Lung microvascular endothelial cell (primary cell): ENCODE measurements around the gene AGXT2. TPM values are rescaled to one million over a fixed set of nuclear protein-coding genes. Genes with fewer than 3 reads are reported as not detected.
"Not testable (repeated sequence)": the region's sequence is repeated elsewhere in the genome, so short reads cannot be mapped to it uniquely, and the experiment has no call there.

ENCODE experiments used
- DNase-seq, 2 donors: peaks; one replicate each; pipeline versions ENCODE4 v3.0.0 to v3.0.0-alpha.2; 2010; ENCODE audit warnings: low read depth in 2 of 2
- total RNA-seq: library from RNA; depleted of rRNA; stranded (reverse); fragments of >200 nt; gene quantifications from 2 replicates; pipeline ENCODE4 v1.2.1, GENCODE V29; 2014

The AGXT2 gene
- total RNA-seq, 1 donor from 2014 or later: not detected

DNA sequence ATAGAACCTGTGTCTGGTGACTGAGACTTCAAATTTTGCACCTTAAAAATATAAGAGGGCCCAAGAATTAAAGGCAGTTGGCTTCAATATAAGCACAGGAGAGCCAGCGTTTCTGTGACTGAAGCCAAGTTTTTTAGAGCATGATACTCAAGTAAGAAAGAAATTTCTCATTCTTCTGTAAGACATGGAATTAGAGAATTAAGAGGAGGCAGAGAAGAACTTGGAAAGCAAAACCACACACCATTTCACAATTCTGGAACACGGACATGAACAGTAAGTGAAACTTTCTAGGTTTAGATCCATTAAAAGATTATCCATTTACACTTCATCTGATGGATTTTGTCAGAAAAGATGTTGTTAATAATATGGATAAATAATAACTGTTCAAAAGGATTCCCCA is 8.9 kb upstream of the AGXT2 start:
- no peak for DNase-seq

DNA sequence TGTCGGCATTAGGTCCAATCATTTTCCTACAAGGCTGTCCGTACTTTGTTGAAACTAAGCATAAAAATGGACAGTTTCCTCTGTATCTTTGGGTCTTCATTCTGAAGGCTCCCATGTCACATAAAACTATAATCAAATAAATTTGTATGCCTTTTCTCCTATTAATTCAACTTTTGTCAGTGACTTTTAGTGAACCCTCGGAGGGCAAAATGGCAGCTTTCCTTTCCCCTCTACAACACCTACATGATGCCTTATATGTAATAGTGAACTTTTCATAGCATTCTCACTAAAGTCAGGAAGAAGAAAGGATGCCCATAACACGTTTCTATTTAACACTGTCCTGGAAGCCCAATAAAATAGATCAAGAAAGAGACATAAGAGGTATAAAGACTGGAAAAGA is 5.1 kb upstream of the AGXT2 start:
- DNase-seq: no peak

DNA sequence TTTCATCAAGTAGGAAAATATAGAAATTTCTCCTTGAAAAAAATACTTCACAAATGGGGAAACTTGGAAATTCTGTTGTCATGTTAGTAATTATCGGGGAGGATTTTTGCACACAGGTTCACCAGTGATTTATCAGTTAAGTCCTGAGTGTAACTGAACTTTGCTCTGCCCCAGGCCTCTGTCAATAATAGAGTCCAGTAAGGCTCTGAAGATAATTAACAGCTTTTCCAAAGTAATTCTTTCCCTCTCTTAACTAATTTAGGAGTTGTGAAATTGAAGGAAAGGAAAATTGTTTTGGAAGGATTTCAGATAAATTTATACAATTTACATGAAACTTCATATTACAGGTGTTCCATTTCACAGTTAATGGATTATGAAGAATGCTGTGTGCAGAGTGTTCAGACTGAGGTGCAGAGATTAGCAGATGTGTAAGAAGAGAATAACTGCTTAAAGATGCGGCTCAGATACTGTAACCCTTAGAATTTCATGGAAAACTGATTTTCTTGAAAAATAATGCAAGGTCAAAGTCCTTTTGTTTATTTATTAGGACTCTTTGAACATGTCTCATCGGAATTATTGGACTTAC is 2.9 kb upstream of the AGXT2 start:
- DNase-seq: no peak

DNA sequence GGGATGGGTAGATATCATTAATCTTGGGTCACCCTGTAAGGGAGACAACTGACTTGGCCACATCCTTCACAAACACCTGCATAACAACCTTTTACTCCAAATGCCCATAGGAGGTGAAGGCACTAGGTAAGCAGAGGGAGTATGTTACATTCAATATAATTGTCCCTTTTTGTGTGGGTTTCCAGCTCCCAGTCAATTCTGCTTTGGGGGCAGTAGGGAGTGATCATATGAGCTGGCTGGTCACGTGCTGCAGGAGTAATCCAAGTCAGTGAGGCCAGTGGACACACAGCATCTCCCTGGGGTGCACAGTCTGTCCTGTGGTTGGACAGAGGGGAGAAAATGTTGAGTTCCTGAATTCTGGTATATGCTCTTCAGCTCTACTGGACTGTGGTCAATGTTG is 1.2 kb upstream of the AGXT2 start:
- DNase-seq: no peak

DNA sequence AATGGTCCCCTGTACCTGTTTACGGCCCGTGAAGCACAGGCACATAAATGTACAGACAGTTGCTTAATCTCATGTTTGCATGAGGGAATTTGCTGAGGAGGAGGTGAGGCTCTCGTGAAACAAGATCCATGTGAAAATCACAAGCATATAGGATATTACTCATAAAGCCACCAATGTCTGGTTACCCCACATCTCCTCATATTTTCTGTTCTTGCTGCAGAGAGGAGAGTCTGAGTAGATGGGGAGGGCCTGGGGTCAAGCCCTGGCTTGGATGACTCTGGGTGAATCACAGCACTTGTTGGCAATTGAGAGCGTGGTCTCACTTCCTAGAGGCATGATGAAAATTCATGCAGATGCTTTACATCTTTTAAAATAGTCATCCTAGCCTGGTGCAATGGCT is 975 bp downstream of the AGXT2 start:
- peak in 1 of 2 donors; percentile 77 for DNase-seq

DNA sequence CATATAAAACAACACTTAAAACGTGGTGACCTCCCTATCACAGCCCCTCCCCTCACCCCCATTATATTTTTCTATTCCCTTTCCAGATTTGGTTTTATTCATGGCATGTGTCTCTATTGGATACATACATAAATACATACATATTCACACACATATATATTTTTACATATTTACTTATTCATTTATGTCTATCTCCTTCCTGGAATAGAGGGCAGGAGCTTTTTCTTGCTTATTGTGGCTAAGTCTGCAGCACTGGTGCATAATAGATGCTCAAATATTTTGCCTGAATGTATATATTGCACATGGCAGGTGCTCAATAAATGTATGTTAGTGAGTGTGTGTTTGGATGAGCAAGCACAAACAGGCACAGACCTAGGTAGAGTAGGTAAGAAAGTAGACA is 2.5 kb downstream of the AGXT2 start:
- DNase-seq: no peak

DNA sequence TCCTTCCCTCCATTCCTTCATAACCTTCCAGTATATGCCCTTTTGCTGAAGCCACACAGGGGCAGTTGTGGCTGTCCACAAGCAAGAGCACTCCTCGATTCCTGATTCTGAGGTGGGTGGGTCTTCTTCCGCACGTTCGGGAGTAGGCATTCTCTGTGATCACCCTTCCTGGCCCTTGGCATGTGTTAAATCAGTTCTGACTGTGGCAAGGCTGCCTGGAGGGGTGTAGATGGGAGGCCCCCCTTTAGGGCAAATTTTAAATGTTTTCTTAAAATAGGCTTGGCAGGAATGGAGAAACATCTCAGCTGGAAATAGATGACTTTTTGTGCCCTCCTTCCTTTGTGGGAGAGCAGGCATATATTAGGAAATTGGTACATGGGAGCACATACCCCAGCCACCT is 3.1 kb downstream of the AGXT2 start:
- DNase-seq: no peak

DNA sequence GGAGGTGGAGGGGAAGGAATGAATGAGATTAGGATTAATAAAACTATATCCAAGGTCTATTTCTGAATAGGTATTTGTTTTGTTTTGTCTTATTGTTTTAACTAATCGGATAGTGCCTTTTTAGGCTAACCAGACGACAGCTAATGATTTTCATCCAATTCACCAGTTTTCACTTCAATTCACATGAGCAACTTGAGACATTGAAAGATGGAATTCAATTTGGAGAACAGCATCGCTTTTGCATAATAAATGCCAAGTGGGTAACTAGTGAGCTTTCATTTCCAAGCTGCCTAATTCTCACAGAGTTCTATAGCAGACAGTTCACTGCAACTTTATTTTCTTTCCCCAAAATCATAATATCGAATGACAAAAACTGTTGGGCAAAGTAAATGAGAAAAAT is 5.0 kb downstream of the AGXT2 start:
- no peak for DNase-seq

DNA sequence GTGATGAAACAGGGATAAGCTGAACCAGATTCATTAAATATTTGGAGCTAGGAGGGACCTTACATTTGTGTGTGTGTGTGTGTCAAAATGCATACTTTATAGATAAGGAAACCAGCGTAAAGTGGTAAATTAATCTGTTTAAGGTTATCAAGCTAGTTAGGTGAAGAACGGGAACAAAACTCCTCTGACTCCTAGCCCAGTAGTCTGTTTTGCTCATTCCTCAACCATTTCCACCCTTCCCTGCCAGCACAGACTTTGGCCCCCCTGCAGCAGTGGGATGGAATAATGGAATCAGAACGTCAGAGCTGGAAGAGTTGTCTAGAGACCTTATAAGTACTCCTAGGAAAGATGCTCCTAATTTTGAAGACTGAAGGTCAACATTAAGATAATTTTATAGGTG is 6.5 kb downstream of the AGXT2 start:
- no peak for DNase-seq

DNA sequence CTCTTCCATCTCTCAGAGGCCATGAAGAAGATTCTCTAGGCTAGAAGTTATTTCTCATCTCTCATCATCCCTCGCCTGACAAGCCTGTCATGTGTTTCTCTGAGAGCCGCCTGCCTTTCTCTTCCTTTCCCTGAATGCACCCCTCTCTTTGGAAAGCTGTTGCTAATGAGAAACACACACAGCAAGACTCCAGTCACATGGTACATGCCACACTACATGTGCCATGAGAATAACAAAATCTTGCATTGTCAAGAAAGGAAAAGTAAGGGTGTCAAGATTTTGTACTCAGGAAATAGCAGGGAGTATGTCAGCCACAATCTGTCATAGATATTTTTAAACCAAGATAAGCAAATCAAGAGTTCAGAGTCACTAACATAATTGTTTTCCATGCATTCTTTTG is 8.9 kb downstream of the AGXT2 start:
- DNase-seq: no peak

DNA sequence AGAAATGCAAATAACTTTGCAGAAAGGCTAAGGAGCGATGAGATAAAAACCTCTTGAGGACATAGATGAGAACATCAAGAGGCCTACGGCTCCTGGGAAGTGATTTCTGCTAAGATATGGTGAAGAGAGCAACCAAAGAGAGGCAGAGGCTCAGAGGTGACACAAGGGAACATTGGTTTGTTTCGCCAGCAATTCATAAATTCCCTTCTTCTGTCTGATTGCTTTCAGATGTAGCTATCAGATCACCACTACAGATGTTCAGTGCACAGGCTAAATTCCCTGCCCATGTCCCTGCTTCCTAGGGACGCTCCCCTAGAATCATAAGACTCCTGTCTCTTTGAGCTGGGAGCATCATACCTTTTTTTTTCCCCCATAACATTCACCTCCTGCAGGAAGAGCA is 11.2 kb downstream of the AGXT2 start:
- DNase-seq: no peak

DNA sequence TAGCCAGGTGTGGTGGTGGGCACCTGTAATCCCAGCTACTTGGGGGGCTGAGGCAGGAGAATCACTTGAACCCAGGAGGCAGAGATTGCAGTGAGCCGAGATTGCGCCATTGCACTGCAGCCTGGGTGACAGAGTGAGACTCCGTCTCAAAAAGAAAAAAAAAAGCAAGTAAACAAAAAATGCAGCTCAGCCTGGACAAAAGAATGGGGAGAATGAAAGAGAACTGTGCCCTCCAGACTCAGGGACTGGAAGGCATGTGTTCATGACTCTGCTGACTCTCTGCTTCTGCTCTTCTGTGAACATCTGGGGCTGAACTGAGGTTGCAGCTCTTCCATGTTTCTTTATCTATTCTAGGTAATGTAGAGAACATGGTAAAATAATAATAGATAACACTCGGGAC is 11.8 kb downstream of the AGXT2 start:
- DNase-seq: not testable (repeated sequence)

DNA sequence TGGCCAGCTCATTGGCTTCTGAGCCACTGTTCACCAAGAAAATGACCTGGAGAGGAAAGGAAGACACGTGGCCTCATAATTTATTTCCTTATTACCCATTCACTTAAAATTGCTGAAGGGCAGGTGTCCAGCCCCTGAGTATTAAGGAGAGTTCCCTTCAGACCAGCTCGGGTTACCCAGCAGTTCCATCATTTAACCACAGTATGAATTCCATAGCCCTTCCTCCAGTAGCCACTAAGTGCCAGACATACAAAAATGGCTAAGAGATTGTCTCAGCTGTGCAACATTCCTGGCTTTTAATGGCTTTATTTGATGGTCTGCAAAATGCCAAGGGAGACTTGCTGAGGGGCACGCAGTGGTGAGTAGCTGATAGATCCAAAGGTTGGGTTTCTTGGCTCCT is 12.5 kb downstream of the AGXT2 start:
- DNase-seq: no peak

DNA sequence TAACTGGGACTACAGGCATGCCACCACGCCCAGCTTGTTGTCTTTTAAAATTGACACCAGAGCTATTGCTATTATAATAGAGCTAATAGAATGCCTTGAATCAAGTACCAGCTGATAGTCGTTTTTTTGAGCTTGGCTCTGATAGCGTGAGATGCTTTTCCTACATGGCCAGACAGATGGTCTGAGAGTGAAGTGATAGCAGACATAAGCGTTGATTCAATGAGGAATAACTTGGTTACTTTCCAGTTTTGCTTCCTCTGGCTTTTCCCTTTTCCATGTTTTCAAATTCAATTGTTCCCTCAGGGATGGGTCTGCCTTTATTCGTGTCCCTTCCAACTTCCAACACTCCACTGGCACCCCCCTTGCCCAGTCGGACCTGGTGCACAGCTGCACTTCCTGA is 15.4 kb downstream of the AGXT2 start:
- DNase-seq: peak in 1 of 2 donors; percentile 17

DNA sequence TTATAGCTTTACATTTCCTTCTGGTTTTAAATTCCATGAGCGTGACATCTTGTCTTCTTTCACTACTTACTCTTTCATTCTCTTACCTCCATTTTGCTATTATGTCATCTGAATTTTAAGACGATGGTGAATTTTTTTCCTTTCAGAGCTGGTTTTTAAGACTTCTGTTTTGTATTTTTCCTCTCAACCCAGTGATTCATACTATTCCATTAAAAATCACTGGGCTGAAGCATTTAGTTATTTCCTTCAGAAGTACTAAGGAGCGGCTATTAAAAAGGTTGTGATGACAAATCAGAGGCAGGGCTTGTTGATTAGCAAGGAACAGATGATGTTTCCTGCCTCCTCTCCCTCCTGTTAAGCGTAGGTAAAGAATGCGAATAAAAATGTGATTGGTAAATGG is 16.5 kb downstream of the AGXT2 start:
- DNase-seq: peak in 1 of 2 donors; percentile 52

DNA sequence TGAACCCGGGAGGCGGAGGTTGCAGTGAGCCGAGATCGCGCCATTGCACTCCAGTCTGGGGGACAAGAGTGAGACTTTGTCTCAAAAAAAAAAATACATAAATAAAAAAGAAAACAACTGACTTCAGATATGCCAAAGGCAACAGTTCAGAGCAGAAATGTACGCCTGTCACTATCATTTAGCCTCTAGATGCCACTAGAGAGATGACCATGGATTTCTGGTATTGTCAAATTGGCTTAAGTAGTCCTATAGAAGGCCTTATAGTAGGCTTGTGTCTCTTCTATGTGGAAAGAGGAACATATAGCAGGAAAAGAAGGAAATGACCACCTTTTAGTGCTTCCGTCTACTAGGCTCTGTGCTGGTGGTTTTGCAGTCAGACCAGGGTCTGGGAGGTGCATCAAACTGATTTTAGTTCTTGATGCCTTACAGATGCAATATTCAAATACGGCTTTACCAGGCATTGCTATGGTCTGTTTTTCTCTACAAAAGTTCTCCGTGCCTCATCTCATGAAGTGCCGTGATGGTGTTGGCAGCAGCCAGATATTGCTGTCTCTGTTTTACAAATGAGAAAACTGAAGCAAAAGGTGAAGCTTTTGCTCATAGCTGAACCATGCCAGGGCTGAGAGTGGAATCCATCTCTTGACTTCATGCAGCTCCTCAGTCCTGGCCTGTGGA is 17.2 kb downstream of the AGXT2 start:
- DNase-seq: peak in 1 of 2 donors; percentile 1

DNA sequence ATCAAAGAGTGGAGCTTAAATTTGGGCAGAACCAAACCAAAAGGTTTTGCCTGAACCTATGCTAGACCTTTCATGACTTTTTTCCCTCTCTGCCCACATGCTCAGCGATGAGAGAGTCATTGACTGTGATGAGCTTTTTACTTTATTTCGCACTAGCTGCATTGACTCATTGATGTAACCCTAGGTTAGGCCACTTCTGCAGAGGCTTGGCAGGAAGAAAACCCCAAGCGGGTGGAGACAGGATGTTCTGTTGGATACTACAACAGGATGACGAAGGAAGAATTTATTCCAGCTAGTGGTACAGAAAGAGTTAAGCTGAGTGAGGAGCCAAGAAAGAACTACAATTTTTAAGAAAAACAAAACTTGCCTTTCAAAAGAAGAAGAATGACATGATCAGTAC is 18.4 kb downstream of the AGXT2 start:
- peak in 1 of 2 donors; percentile 45 for DNase-seq

DNA sequence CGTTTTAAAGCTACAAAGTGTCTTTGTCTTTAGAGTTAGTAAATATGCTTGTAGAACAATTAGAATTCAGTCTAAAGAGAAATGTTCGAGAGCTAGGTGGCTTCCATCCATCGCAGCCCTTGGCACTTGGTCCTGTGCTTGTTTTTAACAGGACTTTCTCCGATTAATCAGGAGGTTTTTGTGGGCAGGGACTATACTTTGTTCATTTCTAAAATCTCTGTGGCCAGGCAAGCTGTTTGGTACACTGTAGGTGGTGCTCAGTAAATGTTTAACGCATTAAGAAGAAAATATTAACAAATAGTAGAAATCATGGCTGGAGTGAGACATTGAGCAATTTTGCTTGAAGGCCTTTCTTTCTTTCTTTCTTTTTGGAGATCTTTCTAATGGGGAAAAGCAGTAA is 20.8 kb downstream of the AGXT2 start:
- DNase-seq: no peak

DNA sequence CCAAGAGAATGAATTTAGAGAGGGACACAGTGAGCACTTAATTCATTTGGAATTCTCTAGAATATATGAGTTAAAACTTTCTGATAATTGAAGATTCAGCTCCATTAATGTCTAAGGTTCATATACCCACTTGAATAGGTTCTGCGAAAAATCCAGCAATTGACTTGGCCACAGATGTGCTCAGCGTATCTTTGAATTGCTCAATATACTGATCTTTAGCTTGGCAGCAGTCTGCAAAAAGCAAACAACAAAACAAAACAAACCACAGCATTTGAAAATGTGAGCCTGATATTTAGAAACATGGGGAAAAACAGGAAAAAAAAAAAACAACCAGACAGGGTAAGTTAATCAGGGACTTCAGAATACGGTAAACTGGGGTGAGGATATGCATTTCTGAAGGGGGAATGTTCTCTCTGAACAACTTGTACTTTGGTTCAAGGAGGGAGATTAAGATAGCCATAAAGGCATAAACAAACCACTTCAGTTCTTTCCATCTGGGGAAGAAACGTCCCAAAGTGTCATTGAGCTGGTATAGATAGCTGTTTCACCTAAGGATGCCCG is 21.4 kb downstream of the AGXT2 start:
- no peak for DNase-seq

DNA sequence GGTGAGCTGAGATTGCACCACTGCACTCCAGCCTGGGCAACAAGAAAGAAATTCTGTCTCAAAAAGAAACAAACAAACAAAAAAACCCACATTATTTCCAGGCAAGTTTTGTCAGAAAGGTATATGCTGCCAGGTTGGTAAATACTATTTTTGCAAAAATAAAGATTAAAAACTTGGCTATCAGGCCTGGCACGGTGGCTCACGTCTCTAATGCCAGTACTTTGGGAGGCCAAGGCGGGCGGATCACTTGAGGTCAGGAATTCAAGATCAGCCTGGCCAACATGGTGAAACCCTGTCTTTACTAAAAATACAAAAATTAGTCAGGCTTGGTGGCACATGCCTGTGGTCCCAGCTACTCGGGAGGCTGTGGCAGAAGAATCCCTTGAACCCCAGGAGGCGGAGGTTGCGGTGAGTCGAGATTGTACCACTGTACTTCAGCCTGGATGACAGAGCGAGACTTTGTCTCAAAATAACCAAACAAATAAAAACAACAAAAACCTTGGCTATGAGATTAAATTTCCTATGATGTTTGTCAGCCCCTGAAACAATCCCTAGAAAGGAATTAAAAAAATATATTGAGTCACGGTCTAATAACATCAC is 22.7 kb downstream of the AGXT2 start:
- DNase-seq: no peak

DNA sequence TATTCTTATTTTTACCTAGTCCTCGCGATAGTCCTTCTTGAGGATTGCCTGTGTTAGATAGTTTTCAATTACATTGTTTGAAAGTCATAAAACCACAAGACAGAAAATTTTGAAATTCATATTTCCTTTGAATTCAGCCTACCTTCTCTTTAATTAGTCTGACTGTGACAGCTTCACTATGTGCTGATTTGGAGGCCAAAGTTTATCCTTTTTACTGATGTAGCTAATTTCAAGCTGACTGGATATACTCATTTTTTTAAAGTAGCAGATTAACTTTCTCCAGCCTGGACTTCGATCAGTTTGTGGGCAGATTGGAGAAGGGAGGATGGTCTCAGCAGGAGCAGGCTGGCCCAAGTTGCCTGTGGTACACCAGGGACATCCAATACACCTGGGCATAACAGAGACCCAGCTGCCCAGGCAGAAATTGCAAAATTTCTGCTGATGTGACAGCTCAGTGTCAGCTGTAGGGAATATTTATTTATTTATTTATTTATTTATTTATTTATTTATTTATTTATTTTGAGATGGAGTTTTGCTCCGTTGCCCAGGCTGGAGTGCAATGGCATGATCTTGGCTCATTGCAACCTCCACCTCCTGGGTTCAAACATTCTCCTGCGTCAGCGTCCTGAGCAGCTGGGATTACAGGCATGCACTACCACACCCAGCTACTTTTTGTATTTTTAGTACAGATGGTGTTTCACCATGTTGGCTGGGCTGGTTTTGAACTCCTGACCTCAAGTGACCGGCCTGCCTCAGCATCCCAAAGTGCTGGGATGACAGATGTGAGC is 24.2 kb downstream of the AGXT2 start:
- no peak for DNase-seq
